LHCN-M2 (cell line): ENCODE measurements around the gene CRYBG2. TPM values are rescaled to one million over a fixed set of nuclear protein-coding genes. Genes with fewer than 3 reads are reported as not detected.

ENCODE experiments used
- DNase-seq: peaks from one replicate; pipeline ENCODE4 v3.0.0-alpha.2; 2012; ENCODE audit warnings: low read depth
- total RNA-seq: library from RNA; depleted of rRNA; stranded (reverse); fragments of >200 nt; gene quantifications from 2 replicates; pipeline ENCODE4 v1.2.3, GENCODE V29; 2014

Gene CRYBG2
- total RNA-seq, 1 experiment from 2014 or later: not detected

DNA sequence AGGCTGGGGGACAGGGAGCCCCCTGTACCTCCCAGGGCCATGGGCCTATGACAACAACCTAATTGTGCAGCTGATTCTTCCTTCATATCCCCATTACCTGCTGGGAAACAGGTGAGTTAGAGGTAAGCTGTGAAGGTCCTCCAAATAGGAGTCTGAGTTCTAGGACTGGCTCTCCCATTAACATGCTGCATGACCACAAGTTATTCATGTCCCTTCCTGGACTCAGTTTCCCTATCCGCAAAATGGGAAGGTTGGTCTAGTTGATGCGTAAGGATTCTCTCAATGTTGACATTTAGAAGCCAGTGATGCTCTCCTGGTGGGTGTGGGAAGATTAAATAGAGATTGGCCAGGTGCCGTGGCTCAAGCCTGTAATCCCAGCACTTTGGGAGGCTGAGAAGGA is 14.6 kb upstream of the CRYBG2 start:
- no peak for DNase-seq

GRCh38 chr1:26368006-26368405 is 14.1 kb upstream of the CRYBG2 start:
- no peak for DNase-seq

DNA sequence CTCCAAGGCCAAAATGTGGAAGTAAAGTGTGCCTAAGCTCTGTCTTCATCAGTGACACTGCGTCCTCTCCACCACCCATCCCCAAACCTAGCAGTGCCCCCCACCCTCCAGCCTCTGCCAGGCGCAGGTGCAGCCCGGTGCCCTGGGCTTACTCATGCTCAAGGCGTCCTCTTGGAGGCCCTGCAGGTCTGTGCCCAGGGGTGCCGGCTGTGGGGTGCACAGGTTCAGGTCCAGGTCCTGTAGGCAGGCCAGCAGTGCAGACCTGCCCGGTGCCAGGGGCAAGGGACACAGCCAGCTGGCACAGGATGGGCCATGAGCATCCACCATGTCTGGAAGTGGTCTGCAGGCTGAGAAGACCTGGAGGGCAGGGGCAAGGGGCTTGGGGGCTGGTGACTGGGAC is 13.5 kb upstream of the CRYBG2 start:
- no peak for DNase-seq

DNA sequence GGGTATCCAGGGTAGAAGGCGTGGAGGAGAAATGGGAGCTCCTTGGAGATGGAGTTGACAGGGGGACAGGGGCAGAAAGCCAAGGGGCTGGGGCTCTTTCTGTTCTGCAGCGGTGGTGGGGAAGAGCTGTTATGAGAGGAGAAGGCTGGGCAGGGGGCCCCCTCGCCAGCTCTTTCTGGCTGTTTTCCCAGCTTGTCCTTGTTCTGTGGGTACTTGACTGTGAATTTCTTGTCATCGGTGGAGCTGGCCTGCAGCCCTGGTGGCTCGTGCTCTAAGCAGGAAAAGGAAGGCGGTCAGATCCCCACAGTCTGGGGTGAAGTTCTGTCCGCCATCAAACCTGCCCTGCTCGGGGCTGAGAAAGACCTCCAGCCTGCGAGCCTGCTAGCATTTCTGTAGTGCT is 11.0 kb upstream of the CRYBG2 start:
- no peak for DNase-seq

GRCh38 chr1:26363549-26364448 is 9.9 kb upstream of the CRYBG2 start:
- peak; percentile 71 for DNase-seq

GRCh38 chr1:26362331-26362730 is 8.4 kb upstream of the CRYBG2 start:
- no peak for DNase-seq

DNA sequence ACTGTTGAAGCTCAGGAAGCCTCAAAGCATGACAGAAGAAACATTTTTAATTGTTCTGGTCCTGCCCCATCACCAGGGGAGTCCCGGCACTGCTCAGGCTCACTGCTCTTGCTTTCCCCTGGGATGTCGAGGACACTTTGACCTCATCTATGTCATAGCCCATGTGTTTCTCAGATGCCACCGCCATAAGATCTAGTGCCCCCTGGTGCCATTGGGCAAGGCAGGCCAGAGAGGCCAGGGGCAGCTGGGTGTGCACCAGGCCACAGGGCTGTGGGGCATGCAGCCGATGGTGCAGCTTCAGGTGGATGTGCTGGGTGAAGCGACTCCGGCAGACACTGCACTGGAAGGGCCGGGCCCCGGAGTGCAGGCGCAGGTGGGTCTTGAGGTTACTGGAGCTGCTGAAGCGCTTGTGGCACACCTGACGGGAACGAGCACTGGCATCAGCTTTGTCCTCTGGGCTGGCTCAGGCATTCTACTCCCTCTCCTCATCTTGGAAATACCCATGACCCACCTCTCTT is 7.7 kb upstream of the CRYBG2 start:
- no peak for DNase-seq

GRCh38 chr1:26360807-26361604 is 7.1 kb upstream of the CRYBG2 start:
- no peak for DNase-seq

GRCh38 chr1:26359981-26360806 is 6.3 kb upstream of the CRYBG2 start:
- DNase-seq: no peak

DNA sequence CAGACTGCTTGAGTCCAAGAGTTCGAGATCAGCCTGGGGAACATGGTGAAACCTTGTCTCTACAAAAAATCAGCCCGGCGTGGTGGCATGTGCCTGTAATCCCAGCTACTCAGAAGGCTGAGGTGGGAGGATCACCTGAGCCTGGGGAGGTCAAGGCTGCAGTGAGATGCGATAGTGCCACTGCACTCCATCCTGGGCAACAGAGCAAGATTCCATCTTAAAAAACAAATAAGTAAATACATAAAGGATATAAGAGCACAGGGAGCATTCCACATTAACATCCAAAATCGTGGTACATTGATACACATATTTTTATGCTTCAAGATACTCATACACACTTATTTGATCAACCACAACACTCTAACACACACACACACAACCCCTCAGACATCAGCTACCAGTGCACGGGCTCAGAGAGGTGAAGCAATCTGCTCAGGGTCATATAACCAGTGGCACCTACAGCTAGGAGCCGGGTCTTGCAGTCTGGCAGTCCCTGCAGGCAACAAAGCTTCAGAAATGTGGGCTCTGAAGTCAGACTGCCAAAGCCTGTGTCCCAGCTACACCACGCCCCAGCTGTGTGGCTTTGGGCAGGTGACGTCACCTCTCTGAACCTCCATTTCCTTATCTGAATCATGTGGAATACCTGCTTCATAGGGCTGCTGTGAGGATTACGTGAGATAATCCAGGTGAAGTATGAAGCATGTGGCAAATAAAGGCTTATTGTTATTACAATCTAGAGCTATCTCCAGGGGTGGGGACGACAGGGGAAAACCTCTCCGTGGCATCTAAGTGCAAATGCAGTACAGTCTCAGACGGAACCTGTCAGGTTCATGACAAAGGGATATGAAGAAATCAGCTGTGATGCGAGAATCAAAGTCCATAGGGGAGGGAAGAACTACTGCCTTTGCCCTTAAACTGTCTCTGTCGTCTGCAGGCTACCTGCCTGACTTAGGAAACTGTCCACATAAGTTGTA is 4.8 kb upstream of the CRYBG2 start:
- no peak for DNase-seq

- no peak for DNase-seq
Measured at GRCh38 chr1:26357121-26357602, 3.2 kb upstream of the CRYBG2 start.

GRCh38 chr1:26356106-26356505 is 2.2 kb upstream of the CRYBG2 start:
- DNase-seq: no peak

GRCh38 chr1:26354972-26355371 is 1.0 kb upstream of the CRYBG2 start:
- no peak for DNase-seq

DNA sequence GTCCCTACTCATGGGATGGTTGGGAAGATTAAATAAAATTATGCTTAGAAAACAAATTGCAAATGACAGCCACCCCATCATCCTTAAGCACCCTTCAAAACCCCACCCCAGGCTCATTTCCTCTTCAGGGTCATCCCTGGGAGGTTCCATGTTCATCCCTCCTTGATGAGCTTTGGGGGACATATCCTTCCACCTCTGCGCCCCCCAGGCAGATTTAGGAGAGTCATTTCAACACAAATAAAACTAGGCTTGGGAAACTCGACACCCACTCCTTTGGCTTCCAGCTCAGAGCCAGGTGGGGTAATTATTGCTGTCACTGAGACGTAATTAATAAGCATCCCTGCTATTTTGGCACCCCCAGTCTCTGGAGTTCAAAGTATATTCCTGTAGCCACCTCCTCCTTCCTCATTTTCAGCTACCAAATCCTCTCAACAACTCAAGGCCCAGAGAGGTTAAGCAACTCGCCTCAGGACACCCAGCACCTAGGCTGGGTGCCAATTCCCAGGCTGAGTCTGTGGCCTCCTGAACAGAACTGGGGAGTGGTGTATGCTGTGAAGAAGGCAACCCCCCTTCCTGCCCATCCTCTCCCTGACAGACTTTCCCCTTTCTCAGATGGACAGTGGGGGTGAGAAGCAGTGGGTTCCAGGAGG is 595 bp downstream of the CRYBG2 start:
- no peak for DNase-seq

DNA sequence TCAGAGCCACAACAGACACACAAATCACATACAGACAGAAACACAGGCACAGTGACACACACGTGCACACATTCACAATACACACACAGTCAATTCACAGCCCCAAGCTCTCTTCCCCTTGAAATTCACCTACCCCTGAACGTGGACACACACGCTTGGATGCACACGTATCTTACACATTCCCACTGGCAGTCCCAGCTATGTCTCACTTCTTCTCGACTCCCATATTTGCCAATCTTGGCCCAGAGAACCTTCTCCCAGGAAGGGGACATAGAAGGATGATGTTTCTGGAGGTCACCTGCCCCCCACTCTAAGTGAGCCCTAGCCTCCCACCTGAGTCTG is 1.6 kb downstream of the CRYBG2 start:
- no peak for DNase-seq

DNA sequence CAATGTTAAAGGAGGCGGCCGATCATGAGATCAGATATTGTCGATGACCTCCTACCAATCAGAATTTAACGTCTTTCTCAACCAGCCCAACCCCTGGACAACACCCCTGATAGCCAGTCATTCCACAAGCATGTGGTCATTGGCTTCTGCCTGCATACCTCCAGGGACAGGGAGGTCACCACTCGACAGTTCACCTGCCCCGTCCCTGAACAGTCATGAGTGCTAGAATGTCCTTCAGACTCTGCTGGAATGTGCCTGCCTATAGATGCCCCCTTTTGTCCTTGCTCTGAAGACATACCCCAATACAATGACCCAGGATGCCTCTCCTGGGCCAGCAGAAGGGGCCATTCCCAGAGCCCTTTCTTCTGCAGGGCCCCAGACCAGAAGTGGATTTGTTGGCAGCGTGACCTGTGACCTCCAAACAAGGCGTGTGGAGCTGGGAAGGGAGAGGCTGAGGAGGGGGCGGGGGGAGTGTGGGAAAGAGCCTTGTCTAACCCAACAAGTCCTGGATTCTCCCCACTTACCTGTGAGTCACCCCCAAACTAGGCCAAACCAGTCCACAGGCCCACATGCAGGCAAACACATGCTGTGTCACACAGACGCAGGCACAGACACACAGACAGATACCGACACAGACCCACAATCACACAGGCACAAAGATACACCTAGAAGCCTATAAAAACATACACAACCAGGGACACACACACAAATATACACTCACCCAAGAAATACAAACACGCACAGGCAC is 2.2 kb downstream of the CRYBG2 start:
- DNase-seq: peak; percentile 69

- DNase-seq: peak; percentile 42
Measured at GRCh38 chr1:26350701-26351589, 3.0 kb downstream of the CRYBG2 start.

DNA sequence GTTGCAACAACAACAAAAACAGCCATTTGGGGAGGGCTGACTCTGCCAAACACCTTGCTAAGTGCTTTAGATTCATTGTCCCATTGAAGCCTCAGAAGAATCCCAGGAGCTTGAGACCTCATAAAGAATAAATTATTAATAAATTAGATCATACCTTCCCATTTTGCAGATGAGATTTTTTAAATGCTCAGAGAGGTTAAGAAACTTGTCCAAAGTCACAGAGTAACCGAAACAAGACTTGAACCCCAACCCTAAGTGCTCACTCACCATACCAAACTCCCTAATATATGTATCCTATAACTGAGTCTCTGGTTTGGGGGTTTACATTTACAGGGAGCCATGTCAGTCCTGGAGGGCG is 3.6 kb downstream of the CRYBG2 start:
- DNase-seq: no peak
